KMS-11 (cell line): ENCODE data around the gene GRM8.

Source experiments
- H2AFZ ChIP-seq: fragments of 200-600 bp; sonication (generic); 2 replicates; pipeline ENCODE4 v1.6.1; 2016; ENCODE audit warnings: antibody characterized with exemption, mixed run types, low read depth
- H3K27ac ChIP-seq: fragments of 200-600 bp; sonication (generic); 2 replicates; pipeline ENCODE4 v1.6.1; 2016; ENCODE audit warnings: mild to moderate bottlenecking, mixed run types
- H3K27me3 ChIP-seq: fragments of 200-600 bp; sonication (generic); 2 replicates; pipeline ENCODE4 v1.6.1; 2017; ENCODE audit warnings: mild to moderate bottlenecking, low read depth, mixed run types, moderate library complexity; ENCODE audit not compliant: insufficient read depth
- H3K36me3 ChIP-seq: fragments of 200-600 bp; sonication (generic); 2 replicates; pipeline ENCODE4 v1.6.1; 2017; ENCODE audit warnings: mild to moderate bottlenecking, mixed run types; ENCODE audit not compliant: insufficient read depth
- H3K4me1 ChIP-seq: fragments of 200-600 bp; sonication (generic); 2 replicates; pipeline ENCODE4 v1.6.1; 2016; ENCODE audit warnings: mild to moderate bottlenecking, low read depth, mixed run types; ENCODE audit not compliant: poor library complexity, severe bottlenecking
- H3K4me2 ChIP-seq: fragments of 200-600 bp; sonication (generic); 2 replicates; pipeline ENCODE4 v1.7.0; 2016; ENCODE audit warnings: mild to moderate bottlenecking, mixed run types
- H3K4me3 ChIP-seq: fragments of 200-600 bp; sonication (generic); IDR thresholded peaks from 2 replicates; pipeline ENCODE4 v1.6.1; 2017; ENCODE audit warnings: low read depth, low read length, mixed read lengths; ENCODE audit not compliant: insufficient read depth
- H3K79me2 ChIP-seq: fragments of 200-600 bp; sonication (generic); 2 replicates; pipeline ENCODE4 v1.6.1; 2016; ENCODE audit warnings: low read depth, mixed run types; ENCODE audit not compliant: insufficient read depth
- H3K9ac ChIP-seq: fragments of 200-600 bp; sonication (generic); 2 replicates; pipeline ENCODE4 v1.6.1; 2016; ENCODE audit warnings: mild to moderate bottlenecking, mixed run types
- H4K20me1 ChIP-seq: fragments of 200-600 bp; sonication (generic); 2 replicates; pipeline ENCODE4 v1.6.1; 2016; ENCODE audit warnings: mild to moderate bottlenecking, mixed run types; ENCODE audit not compliant: insufficient read depth
- TF ChIP-seq, protein P1 (sequence below): fragments of 200-600 bp; sonication (generic); conservative IDR thresholded peaks from 2 replicates; pipeline ENCODE4 v1.6.1; 2017; ENCODE audit warnings: low read depth, mild to moderate bottlenecking, antibody characterized with exemption, low read length, moderate library complexity, mixed read lengths

Gene GRM8

DNA sequence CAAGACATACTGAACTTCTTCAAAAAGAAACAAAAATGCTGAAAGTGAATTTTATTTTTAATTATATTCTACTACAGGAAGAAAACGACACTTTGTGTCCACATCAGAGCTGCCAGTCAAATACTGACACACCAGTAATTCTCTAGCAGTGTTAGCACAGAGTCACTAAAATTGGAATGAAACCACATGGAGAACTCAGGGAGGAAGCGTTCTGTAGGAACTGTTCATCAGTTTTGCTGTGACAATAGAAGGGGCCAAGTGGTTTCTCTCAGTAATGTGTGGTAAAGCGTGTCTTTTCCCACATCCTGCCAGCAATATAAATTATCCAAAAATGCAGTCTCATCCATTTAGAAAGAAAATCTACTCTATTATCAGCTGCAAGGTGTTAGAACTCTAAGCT, 683.3 kb downstream of the GRM8 start:
- H2AFZ ChIP-seq, result peak overlapping the region; percentile 17; the same call in 1 of the 2 replicates
- H3K4me1 ChIP-seq, result peaks cover 36% of the 10 kb centered on the region
- peak overlapping the region; percentile 39 for H3K4me2 ChIP-seq
- H3K4me3 ChIP-seq, result no peak overlapping the region
- TF ChIP-seq, protein P1, sequence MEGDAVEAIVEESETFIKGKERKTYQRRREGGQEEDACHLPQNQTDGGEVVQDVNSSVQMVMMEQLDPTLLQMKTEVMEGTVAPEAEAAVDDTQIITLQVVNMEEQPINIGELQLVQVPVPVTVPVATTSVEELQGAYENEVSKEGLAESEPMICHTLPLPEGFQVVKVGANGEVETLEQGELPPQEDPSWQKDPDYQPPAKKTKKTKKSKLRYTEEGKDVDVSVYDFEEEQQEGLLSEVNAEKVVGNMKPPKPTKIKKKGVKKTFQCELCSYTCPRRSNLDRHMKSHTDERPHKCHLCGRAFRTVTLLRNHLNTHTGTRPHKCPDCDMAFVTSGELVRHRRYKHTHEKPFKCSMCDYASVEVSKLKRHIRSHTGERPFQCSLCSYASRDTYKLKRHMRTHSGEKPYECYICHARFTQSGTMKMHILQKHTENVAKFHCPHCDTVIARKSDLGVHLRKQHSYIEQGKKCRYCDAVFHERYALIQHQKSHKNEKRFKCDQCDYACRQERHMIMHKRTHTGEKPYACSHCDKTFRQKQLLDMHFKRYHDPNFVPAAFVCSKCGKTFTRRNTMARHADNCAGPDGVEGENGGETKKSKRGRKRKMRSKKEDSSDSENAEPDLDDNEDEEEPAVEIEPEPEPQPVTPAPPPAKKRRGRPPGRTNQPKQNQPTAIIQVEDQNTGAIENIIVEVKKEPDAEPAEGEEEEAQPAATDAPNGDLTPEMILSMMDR, result no peak
- H3K9ac ChIP-seq, result no peak overlapping the region
- H3K27me3 ChIP-seq, result no peaks in the 10 kb centered on the region
- no peaks in the 10 kb centered on the region for H3K36me3 ChIP-seq
- H4K20me1 ChIP-seq, result no peaks in the 10 kb centered on the region
- H3K27ac ChIP-seq, result peak overlapping the region; percentile 27; the same call in 1 of the 2 replicates
- H3K79me2 ChIP-seq, result no peaks in the 10 kb centered on the region

DNA sequence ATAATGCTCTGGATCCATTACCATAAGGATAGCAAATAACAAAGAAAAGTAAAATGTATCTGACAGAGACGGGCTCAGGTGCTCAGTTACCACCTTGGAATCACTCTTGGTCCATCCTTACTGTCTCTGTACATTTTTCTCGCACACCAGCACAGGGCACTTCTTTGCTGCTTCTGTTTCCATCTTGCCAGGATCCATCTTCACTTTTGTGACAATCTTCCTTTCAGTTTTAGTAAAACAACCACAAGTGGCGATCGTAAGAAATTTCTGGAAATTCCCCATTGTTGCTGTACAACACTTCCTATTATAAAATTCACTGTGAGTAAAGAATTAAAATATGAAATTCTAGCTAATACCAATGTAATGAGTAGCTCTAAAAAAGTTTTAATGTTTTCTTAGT, 695.5 kb downstream of the GRM8 start:
- Histone ChIP-seq H3K27ac (no peak overlapping the region), H4K20me1 (no peaks in the 10 kb centered on the region), H2AFZ (no peak overlapping the region), H3K79me2 (no peaks in the 10 kb centered on the region), H3K4me1 (no peaks in the 10 kb centered on the region), H3K4me3 (no peak overlapping the region), H3K27me3 (no peaks in the 10 kb centered on the region), H3K4me2 (no peak overlapping the region), H3K9ac (no peak overlapping the region), H3K36me3 (no peaks in the 10 kb centered on the region)
- TF ChIP-seq, protein P1, result no peak

DNA sequence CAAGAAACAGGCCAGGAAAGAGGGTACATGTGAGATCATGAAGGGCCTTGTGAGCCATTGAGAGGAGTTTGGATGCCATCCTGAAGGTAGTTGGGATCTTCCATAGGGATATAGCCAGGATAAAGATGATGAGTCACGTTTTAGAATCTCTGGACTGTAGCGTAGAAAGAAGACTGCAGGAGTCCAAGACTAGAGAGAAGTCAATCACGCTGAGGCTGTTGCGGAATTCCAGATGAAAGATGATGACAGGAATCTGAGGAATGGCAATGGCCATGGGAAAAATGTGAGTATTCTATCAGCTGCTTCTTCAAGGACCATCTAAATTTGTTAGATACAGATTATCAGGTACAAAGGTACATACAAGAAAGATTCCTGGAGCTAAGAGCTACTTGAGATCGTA, 711.3 kb downstream of the GRM8 start:
- Histone ChIP-seq H4K20me1 (no peaks in the 10 kb centered on the region), H3K9ac (no peak overlapping the region), H3K4me1 (no peaks in the 10 kb centered on the region)

DNA sequence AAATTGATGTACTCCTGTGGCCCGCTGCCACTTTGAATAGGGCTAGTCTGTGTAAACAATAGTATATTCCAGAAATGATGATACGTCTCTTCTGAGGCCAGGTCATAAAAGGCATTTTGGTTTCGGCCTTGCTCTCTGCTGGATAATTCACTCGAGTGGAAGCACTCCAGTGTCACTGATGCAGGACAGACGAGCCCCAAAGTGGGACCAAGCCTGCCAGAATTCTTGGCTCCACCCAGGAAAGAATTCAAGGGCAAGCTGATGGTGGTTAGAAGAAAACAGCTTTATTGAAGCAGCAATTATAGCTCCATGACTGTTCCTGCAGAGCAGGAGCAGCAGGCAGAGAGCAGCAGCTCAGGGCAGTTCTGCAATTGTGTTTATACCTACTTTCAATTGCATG, 717.6 kb downstream of the GRM8 start:
- Histone ChIP-seq H3K4me3 (no peak overlapping the region), H3K27ac (no peak overlapping the region), H4K20me1 (no peaks in the 10 kb centered on the region), H3K4me1 (no peaks in the 10 kb centered on the region), H3K36me3 (no peaks in the 10 kb centered on the region), H3K4me2 (no peak overlapping the region), H3K27me3 (no peaks in the 10 kb centered on the region), H2AFZ (no peak overlapping the region), H3K79me2 (no peaks in the 10 kb centered on the region), H3K9ac (no peak overlapping the region)
- TF ChIP-seq, protein P1, result no peak

More for the DNA sequence above, 711.3 kb downstream of the GRM8 start:
- Histone ChIP-seq H3K27ac (no peak overlapping the region), H3K36me3 (no peaks in the 10 kb centered on the region), H2AFZ (no peak overlapping the region), H3K79me2 (no peaks in the 10 kb centered on the region), H3K4me3 (no peak overlapping the region), H3K4me2 (no peak overlapping the region), H3K27me3 (no peaks in the 10 kb centered on the region)
- TF ChIP-seq, protein P1, result no peak
